HG03064 (cell line): ENCODE measurements around the gene EXOC1.
A peak's percentile ranks its signal among the peaks of the same experiment; 100 is the strongest.

Experiments used
- ATAC-seq: cut with Tn5 transposase; IDR thresholded peaks from one replicate; pipeline ENCODE4 v1.9.1; 2021; ENCODE audit warnings: low read depth; ENCODE audit not compliant: unreplicated experiment

The EXOC1 gene

GRCh38 chr4:55947912-55948725 is 94.7 kb downstream of the EXOC1 start:
- peak; percentile 0 for ATAC-seq

GRCh38 chr4:55948726-55949481 is 95.5 kb downstream of the EXOC1 start, which contains the start of gene CEP135:
Gene CEP135 (plus strand): TSS chr4:55948945. CDS start chr4:55952131, 3,186 bp downstream.
- ATAC-seq = peak; percentile 76

DNA sequence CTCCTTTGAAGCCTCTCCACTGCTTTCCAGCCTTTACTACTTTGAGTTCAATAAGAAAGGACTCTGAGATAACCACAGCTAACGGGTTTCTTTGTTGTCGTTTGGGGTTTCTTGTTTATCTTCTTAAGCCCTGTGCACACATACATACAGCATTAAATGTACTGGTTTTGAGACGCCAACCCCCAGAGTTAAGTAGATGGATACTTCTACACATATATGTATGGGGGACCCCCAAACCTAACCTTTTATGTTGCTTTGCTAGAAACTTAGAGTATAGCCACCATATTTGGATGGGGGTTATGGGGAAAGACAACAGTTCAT is 96.0 kb downstream of the EXOC1 start:
- ATAC-seq = no peak

GRCh38 chr4:55951191-55951922 is 97.9 kb downstream of the EXOC1 start:
- no peak for ATAC-seq
